H1 (cell line): ENCODE measurements around the gene EIPR1. TPM values are rescaled to one million over a fixed set of nuclear protein-coding genes. Genes with fewer than 3 reads are reported as not detected.

Experiments
- CTCF ChIA-PET: fragments of 300-600 bp; sonication (Branson Sonifier 250); formaldehyde crosslinking; loops from one replicate; lab custom pipeline; 2021; ENCODE audit not compliant: partially characterized antibody; lab: Charles Lee
- POLR2A ChIA-PET: fragments of 300-600 bp; sonication (Branson Sonifier 250); formaldehyde crosslinking; loops from one replicate; lab custom pipeline; 2021; ENCODE audit warnings: inconsistent platforms; ENCODE audit not compliant: partially characterized antibody; lab: Charles Lee
- DNase-seq, 2 experiments: peaks; one replicate each; pipeline versions ENCODE4 v3.0.0 to v3.0.0-alpha.2; 2010 to 2022; ENCODE audit warnings: low spot score in 2 of 2, low read depth in 1 of 2, mixed read lengths in 1 of 2
- FAIRE-seq: peaks from 2 replicates; lab custom pipeline; 2011; peaks lifted over from hg19 to GRCh38; lab: Jason Lieb, UNC
- H2AFZ ChIP-seq: 2 replicates; pipeline ENCODE4 v1.8.1; 2012; ENCODE audit warnings: low read length, inconsistent platforms
- H2AK5ac ChIP-seq: 2 replicates; pipeline ENCODE4 v1.6.1; 2013; ENCODE audit warnings: low read depth, low read length
- H2BK120ac ChIP-seq: replicated peaks from 2 replicates; pipeline ENCODE3; 2013; ENCODE audit warnings: low read depth, low read length, inconsistent platforms
- H2BK12ac ChIP-seq: 2 replicates; pipeline ENCODE4 v1.6.1; 2013; ENCODE audit warnings: low read depth, low read length
- H2BK15ac ChIP-seq: 2 replicates; pipeline ENCODE4 v1.6.1; 2013; ENCODE audit warnings: low read length
- H2BK20ac ChIP-seq: 2 replicates; pipeline ENCODE4 v1.6.1; 2013; ENCODE audit warnings: low read length
- H2BK5ac ChIP-seq: 2 replicates; pipeline ENCODE4 v1.6.1; 2013; ENCODE audit warnings: low read depth, low read length
- H3K14ac ChIP-seq: 2 replicates; pipeline ENCODE4 v1.6.1; 2013; ENCODE audit warnings: inconsistent platforms; ENCODE audit not compliant: insufficient read length
- H3K18ac ChIP-seq: 2 replicates; pipeline ENCODE4 v1.6.1; 2013; ENCODE audit warnings: low read length; ENCODE audit errors: extremely low read depth
- H3K23ac ChIP-seq: 2 replicates; pipeline ENCODE4 v1.6.1; 2013; ENCODE audit warnings: inconsistent platforms; ENCODE audit not compliant: insufficient read length
- H3K23me2 ChIP-seq: 2 replicates; pipeline ENCODE4 v1.6.1; 2013; ENCODE audit warnings: low read depth, low read length
- H3K27ac ChIP-seq: 2 replicates; pipeline ENCODE4 v1.6.1; 2011; ENCODE audit warnings: low read depth, low read length, inconsistent platforms
- H3K27me3 ChIP-seq, 4 experiments: replicated peaks in 1 of 4; 1 replicate in 1 of 4; 2 replicates in 3 of 4; pipeline versions ENCODE4 v1.6.1 to v1.8.1; 2011 to 2013; ENCODE audit warnings: low read length in 3 of 4, mild to moderate bottlenecking in 3 of 4, inconsistent platforms in 2 of 4, mixed read lengths in 2 of 4, moderate library complexity in 1 of 4; ENCODE audit not compliant: control insufficient read depth in 3 of 4, insufficient read depth in 3 of 4; ENCODE audit errors: extremely low read depth in 1 of 4
- H3K36me3 ChIP-seq, 4 experiments: 2 replicates each; pipeline versions ENCODE4 v1.6.1 to v1.8.1; 2011 to 2013; ENCODE audit warnings: mild to moderate bottlenecking in 4 of 4, low read length in 3 of 4, moderate library complexity in 2 of 4, control low read depth in 1 of 4, inconsistent platforms in 1 of 4; ENCODE audit not compliant: insufficient read depth in 4 of 4, control insufficient read depth in 2 of 4
- H3K4ac ChIP-seq: replicated peaks from 2 replicates; pipeline ENCODE3; 2013; ENCODE audit warnings: low read length, low read depth, mixed read lengths, inconsistent platforms; ENCODE audit not compliant: insufficient read length
- H3K4me1 ChIP-seq, 4 experiments: replicated peaks in 1 of 4; 1 replicate in 1 of 4; 2 replicates in 3 of 4; pipeline versions ENCODE4 v1.6.1 to v1.8.1; 2011 to 2013; ENCODE audit warnings: low read length in 3 of 4, inconsistent platforms in 2 of 4, mixed read lengths in 1 of 4; ENCODE audit not compliant: insufficient read depth in 4 of 4, control insufficient read depth in 3 of 4
- H3K4me2 ChIP-seq, 2 experiments: 2 replicates each; pipeline versions ENCODE4 v1.6.1 to v1.8.1; 2011 to 2013; ENCODE audit warnings: low read depth in 2 of 2, low read length in 2 of 2, control low read depth in 1 of 2, inconsistent platforms in 1 of 2, mild to moderate bottlenecking in 1 of 2; ENCODE audit not compliant: insufficient read depth in 1 of 2
- H3K4me3 ChIP-seq, 4 experiments: fragments of 200-600, 300-600 bp in 1 of 4; sonication (generic), shearing (Covaris generic), sonication (Bioruptor Twin) in 1 of 4; 2 replicates each; pipeline versions ENCODE4 v1.5.1 to v1.8.1; 2011 to 2016; ENCODE audit warnings: low read length in 4 of 4, low read depth in 3 of 4, control low read depth in 2 of 4, inconsistent platforms in 2 of 4, mild to moderate bottlenecking in 2 of 4, mixed read lengths in 1 of 4, moderate library complexity in 1 of 4; ENCODE audit not compliant: insufficient read depth in 2 of 4; ENCODE audit errors: extremely low read depth in 1 of 4
- H3K56ac ChIP-seq: replicated peaks from 2 replicates; pipeline ENCODE3; 2013; ENCODE audit warnings: low read depth, mild to moderate bottlenecking, mixed read lengths, low read length, inconsistent platforms; ENCODE audit not compliant: insufficient read length
- H3K79me1 ChIP-seq: 2 replicates; pipeline ENCODE4 v1.6.1; 2013; ENCODE audit warnings: low read depth, low read length, control low read depth
- H3K79me2 ChIP-seq, 2 experiments: 2 replicates each; pipeline versions ENCODE4 v1.6.1 to v1.8.1; 2012 to 2013; ENCODE audit warnings: low read length in 2 of 2, mild to moderate bottlenecking in 2 of 2, inconsistent platforms in 1 of 2; ENCODE audit not compliant: insufficient read depth in 2 of 2, control insufficient read depth in 1 of 2
- H3K9ac ChIP-seq, 4 experiments: replicated peaks in 1 of 4; 1 replicate in 1 of 4; 2 replicates in 3 of 4; pipeline versions ENCODE4 v1.6.1 to v1.8.1; 2011 to 2013; ENCODE audit warnings: low read depth in 3 of 4, low read length in 3 of 4, control low read depth in 2 of 4, mild to moderate bottlenecking in 2 of 4, moderate library complexity in 2 of 4, inconsistent platforms in 1 of 4; ENCODE audit errors: extremely low read depth in 1 of 4
- H3K9me3 ChIP-seq, 2 experiments: 2 replicates each; pipeline versions ENCODE4 v1.6.1 to v1.8.1; 2012 to 2013; ENCODE audit warnings: mild to moderate bottlenecking in 2 of 2, moderate library complexity in 2 of 2, control low read depth in 1 of 2, inconsistent platforms in 1 of 2, low read depth in 1 of 2, low read length in 1 of 2, mixed read lengths in 1 of 2; ENCODE audit not compliant: insufficient read depth in 2 of 2
- H4K20me1 ChIP-seq, 2 experiments: replicated peaks in 1 of 2; 2 replicates each; pipeline versions ENCODE3 to v1.8.1; 2011 to 2013; ENCODE audit warnings: inconsistent platforms in 2 of 2, low read length in 2 of 2, mild to moderate bottlenecking in 1 of 2; ENCODE audit not compliant: insufficient read depth in 2 of 2, control insufficient read depth in 1 of 2
- H4K5ac ChIP-seq: 2 replicates; pipeline ENCODE4 v1.6.1; 2013; ENCODE audit warnings: low read length, low read depth, mixed read lengths, inconsistent platforms; ENCODE audit not compliant: insufficient read length
- H4K8ac ChIP-seq: 2 replicates; pipeline ENCODE4 v1.8.0; 2013; ENCODE audit warnings: mild to moderate bottlenecking, moderate library complexity, low read length, inconsistent platforms; ENCODE audit not compliant: insufficient read depth; ENCODE audit errors: extremely low read depth
- H4K91ac ChIP-seq: replicated peaks from 2 replicates; pipeline ENCODE3; 2013; ENCODE audit warnings: low read length, mixed read lengths, inconsistent platforms; ENCODE audit not compliant: insufficient read length
- BACH1 ChIP-seq: IDR thresholded peaks from 2 replicates; pipeline ENCODE4 v1.6.1; 2012; ENCODE audit warnings: low read length, improper control_type of control experiment
- EP300 ChIP-seq, 2 experiments: IDR thresholded peaks; 1 replicate in 1 of 2; 2 replicates in 1 of 2; pipeline ENCODE4 v1.6.1; 2011 to 2012; ENCODE audit warnings: low read depth in 2 of 2, low read length in 2 of 2, mild to moderate bottlenecking in 2 of 2, borderline replicate concordance in 1 of 2, inconsistent platforms in 1 of 2, moderate library complexity in 1 of 2
- SP2 ChIP-seq: IDR thresholded peaks from 2 replicates; pipeline ENCODE4 v1.6.1; 2012; ENCODE audit warnings: mild to moderate bottlenecking, low read length, inconsistent platforms
- TBP ChIP-seq: IDR thresholded peaks from 2 replicates; pipeline ENCODE4 v1.6.1; 2011; ENCODE audit warnings: low read depth, low read length, improper control_type of control experiment
- WGBS, 2 experiments: shearing (Covaris generic) in 1 of 2; methylation state at CpG; one replicate each; pipeline versions ENCODE4 v1.1.6 to v1.1.7; 2013 to 2015; ENCODE audit warnings: low lambda C conversion rate in 2 of 2, mixed read lengths in 2 of 2, inconsistent platforms in 1 of 2, low coverage in 1 of 2, missing lambda C conversion rate in 1 of 2; ENCODE audit not compliant: insufficient replicate concordance in 2 of 2, insufficient coverage in 1 of 2, insufficient read length in 1 of 2; ENCODE audit errors: extremely low coverage in 1 of 2, missing lambda C conversion rate in 1 of 2; 5-methylcytosine and 5-hydroxymethylcytosine counted together
- polyA plus RNA-seq, 7 experiments: library from polyadenylated mRNA; depleted of rRNA in 3 of 7; stranded (reverse) in 5 of 7; unstranded in 2 of 7; fragments of >200 nt in 5 of 7; fragments of 200-250 nt in 2 of 7; gene quantifications; 1 replicate in 5 of 7; 2 replicates in 1 of 7; 4 replicates in 1 of 7; pipeline versions ENCODE4 v1.2.1 to v1.2.3, GENCODE V29; 2011 to 2013; ENCODE audit warnings: missing spikeins in 2 of 7, mixed read lengths in 2 of 7
- total RNA-seq: library from RNA; stranded (reverse); fragmentation: NEBNext Ultra II Directional; extraction: Animal tissue kit (Norgen Biotek cat#: 25700); gene quantifications from 2 replicates; pipeline ENCODE4 v1.2.1, GENCODE V29; 2021

Gene EIPR1
- total and polyA plus RNA-seq, 2 of the 8 experiments (the other 6 are each of a cell fraction or from before 2014, with no cell fraction given), result 26.3 to 56.4 TPM

- Histone ChIP-seq H2AFZ (no peak overlapping the region), H2AK5ac (no peak overlapping the region), H3K79me1 (peaks cover 2% of the 10 kb centered on the region; the same call in 1 of the 2 replicates), H3K23ac (no peak overlapping the region), H4K8ac (no peak overlapping the region), H3K9me3 (no peaks in the 10 kb centered on the region), H3K9ac (no peak overlapping the region), H2BK120ac (no peak overlapping the region), H3K4me3 (no peak overlapping the region), H3K14ac (no peak overlapping the region), H3K4me1 (peaks cover 0 to 6% (median 0%) of the 10 kb centered on the region in 4 experiments; a peak in 3 of 7 replicates), H3K18ac (no peak overlapping the region), H3K23me2 (no peaks in the 10 kb centered on the region), H4K20me1 (peaks cover 0 to 2% of the 10 kb centered on the region in 2 experiments), H2BK15ac (no peak overlapping the region), H2BK12ac (no peak overlapping the region), H3K36me3 (no peaks in the 10 kb centered on the region), H3K56ac (no peak overlapping the region), H4K5ac (no peak overlapping the region), H2BK5ac (no peak overlapping the region), H4K91ac (no peak overlapping the region), H3K79me2 (peaks cover 0 to 7% of the 10 kb centered on the region in 2 experiments; a peak in 1 of 4 replicates), H3K4ac (no peak overlapping the region), H2BK20ac (no peak overlapping the region), H3K4me2 (no peak overlapping the region), H3K27ac (no peak overlapping the region), H3K27me3 (no peaks in the 10 kb centered on the region)
- POLR2A ChIA-PET, result no interaction called here
- no peak for TF ChIP-seq TBP
- no peak for TF ChIP-seq BACH1
- no peak for TF ChIP-seq EP300 (IDR thresholded peaks at IDR 0.05; ENCODE audit: borderline replicate concordance in 1 of 2, low read depth in 2 of 2, low read length in 2 of 2)
- no peak for TF ChIP-seq SP2
- CTCF ChIA-PET, result interaction anchor here (0.6 to 1.4 kb wide), 4 partner anchors 8 to 540 kb away, joined by 3 to 4 read pairs (median 4); no protein-coding TSS in a partner anchor
- no peak for DNase-seq
- FAIRE-seq, result no peak
- whole genome bisulfite sequencing, 2 experiments, result 83% methylated on average over 25 of the region's 25 CpGs; no CpG with 5 or more reads in 1 of the 2 experiments
These were observed 100.4 kb downstream of the EIPR1 start for GRCh38 chr2:3277050-3277747.
